ENCODE results near the gene LENEP.

DNA sequence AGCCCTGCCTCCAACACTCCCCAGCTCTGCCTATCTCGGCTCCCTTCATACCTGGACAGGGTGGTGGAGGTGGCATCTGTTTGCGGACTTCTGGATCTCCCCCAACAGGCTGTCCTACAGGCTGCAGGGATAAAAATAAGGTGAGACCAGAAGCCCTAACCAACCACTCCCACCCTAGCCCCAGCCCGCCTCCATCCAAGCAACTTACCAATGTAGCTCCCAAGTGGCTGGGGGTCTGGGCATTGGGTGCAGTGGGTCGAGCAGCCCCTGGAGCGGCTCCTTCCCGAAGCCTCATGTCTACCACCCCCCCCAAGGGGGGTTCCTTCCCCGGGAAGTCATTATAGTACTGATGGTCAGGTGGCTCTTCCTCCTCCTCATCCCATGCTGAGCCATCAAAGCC, 27.3 kb upstream of the LENEP start:
- TF ChIP-seq, protein P1, sequence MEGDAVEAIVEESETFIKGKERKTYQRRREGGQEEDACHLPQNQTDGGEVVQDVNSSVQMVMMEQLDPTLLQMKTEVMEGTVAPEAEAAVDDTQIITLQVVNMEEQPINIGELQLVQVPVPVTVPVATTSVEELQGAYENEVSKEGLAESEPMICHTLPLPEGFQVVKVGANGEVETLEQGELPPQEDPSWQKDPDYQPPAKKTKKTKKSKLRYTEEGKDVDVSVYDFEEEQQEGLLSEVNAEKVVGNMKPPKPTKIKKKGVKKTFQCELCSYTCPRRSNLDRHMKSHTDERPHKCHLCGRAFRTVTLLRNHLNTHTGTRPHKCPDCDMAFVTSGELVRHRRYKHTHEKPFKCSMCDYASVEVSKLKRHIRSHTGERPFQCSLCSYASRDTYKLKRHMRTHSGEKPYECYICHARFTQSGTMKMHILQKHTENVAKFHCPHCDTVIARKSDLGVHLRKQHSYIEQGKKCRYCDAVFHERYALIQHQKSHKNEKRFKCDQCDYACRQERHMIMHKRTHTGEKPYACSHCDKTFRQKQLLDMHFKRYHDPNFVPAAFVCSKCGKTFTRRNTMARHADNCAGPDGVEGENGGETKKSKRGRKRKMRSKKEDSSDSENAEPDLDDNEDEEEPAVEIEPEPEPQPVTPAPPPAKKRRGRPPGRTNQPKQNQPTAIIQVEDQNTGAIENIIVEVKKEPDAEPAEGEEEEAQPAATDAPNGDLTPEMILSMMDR (conservative IDR thresholded peaks at IDR 0.05): no peak
- TF ChIP-seq EZH2 (IDR thresholded peaks at IDR 0.05; ENCODE audit: low read depth): no peak
